HG02852 (cell line): ENCODE results near the gene TRIAP1.

Experiments
- ATAC-seq: cut with Tn5 transposase; IDR thresholded peaks from one replicate; pipeline ENCODE4 v1.9.1; 2021; ENCODE audit warnings: mild to moderate bottlenecking, moderate library complexity; ENCODE audit not compliant: unreplicated experiment

Gene TRIAP1

GRCh38 chr12:120432772-120433525 lies 13.2 kb downstream of the TRIAP1 start:
- ATAC-seq: no peak

GRCh38 chr12:120429368-120429767 lies 16.8 kb downstream of the TRIAP1 start:
- ATAC-seq: no peak

GRCh38 chr12:120428597-120429229 lies 17.5 kb downstream of the TRIAP1 start:
- no peak for ATAC-seq

DNA sequence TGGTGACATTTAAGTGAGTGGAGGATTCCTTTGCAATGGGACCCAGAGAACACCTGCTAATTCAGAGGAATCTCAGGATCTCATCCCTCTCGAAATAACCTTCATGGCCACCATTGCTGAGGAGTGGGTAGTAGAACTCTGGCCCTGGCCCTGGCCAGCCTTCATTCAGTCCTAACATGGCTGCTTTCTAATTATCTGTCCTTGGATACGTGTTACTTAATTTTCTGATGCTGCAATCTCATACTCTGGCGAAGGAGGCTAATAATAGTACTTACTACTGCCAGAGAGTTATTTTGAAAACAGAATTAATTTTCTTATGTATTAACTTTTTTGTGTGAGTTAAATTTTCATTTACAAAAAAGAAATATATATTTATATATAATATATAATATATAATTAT lies 20.4 kb downstream of the TRIAP1 start:
- ATAC-seq: no peak

DNA sequence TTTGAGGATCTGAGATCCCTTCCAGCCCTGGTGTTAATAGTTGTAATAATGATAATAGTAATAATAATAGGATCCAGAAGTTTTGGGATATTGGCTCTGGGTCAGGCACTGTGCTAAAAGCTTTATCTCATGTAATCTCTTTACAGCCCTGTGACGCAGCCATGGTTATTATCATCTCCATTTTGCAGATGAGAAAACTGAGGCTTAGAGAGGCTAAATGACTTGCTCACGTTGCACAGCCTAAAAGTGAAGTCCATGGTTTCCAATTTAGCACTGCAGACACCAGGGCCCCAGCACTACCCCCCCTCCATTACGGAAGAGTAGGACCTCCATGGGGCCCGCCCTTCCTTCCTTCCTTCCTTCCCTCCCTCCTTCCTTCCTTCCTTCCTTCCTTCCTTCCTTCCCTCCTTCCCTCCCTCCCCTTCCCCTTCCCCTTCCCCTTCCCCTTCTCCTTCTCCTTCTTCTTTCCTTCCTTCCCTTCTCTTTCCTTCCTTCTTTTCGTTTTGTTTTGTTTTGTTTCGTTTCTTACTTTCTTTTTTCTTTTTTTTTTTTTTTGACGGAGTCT lies 23.2 kb downstream of the TRIAP1 start:
- no peak for ATAC-seq

DNA sequence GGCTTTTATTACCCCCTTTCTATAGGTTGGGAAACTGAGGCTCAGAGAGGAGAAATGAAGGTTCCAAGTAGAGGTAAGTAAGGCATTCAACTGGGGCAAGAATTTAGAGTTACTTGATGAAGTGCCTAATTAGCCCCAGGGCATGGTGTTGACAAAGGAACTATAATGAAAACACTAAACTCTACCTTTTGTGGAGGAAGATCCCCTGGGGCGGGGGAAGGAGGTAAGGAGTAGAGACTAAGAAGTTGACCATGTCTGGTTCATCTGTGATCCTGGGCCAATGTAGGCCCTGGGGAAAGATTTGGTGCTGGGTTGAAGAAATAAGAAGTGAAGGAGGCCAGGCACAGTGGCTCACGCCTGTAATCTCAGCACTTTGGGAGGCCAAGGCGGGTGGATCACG lies 24.5 kb downstream of the TRIAP1 start:
- no peak for ATAC-seq

DNA sequence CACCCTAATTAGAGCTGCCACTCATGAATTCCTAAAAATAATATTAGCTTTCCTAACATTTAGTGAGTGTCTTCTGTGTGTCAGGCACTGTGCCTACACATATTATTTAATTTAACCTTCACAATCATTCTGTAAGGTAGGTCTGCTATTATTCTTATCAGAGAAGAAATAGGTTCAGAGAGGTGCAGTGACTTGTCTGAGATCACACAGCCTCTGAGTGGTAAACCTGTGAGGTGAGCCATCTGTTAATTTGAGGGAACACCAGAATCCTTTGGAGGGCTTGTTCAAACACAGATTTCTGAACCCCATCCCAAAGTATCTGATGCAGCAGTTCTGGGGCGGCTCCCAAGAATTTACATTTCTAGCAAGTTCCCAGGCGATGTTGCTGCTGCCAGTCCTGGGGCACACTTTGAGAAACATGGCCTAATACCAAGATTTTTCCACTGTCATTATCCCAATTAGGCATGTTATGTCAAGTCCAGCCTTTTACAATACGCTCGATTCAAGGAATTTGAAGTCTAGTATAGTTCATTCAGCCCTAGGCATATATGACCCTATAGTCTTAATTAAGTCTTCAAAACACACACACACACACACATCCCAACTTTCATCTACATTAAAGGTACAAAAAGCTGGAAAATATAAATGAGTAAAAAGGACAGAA lies 28.1 kb downstream of the TRIAP1 start:
- ATAC-seq: no peak

DNA sequence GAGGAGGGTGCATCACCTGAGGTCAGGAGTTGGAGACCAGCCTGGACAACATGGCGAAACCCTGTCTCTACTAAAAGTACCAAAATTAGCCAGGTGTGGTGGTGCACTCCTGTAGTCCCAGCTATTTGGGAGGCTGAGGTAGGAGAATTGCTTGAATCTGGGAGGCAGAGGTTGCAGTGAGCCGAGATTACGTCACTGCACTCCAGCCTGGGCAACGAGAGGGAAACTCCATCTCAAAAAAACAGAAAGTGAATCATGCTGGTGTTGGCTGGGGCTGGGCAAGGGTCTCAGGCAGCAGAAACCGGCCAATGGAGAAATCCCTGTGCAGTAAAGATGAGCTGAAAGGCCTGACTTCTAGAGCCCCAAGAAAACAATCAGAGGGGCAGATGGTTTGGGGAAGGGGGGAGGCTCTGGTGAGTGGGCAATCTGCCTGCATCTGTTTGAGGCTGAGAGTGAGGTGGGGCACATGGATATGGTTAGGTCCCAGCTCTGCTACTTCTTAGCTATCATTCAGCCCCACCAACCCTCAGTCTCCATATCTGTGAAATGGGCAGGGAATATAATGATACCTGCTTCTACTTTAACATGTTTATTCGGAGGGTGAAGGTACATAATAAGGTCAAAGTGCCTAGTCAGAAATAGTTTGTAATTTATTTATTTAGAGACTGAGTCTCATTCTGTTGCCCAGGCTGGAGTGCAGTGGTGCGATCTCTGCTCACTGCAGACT lies 29.5 kb downstream of the TRIAP1 start:
- ATAC-seq: no peak

DNA sequence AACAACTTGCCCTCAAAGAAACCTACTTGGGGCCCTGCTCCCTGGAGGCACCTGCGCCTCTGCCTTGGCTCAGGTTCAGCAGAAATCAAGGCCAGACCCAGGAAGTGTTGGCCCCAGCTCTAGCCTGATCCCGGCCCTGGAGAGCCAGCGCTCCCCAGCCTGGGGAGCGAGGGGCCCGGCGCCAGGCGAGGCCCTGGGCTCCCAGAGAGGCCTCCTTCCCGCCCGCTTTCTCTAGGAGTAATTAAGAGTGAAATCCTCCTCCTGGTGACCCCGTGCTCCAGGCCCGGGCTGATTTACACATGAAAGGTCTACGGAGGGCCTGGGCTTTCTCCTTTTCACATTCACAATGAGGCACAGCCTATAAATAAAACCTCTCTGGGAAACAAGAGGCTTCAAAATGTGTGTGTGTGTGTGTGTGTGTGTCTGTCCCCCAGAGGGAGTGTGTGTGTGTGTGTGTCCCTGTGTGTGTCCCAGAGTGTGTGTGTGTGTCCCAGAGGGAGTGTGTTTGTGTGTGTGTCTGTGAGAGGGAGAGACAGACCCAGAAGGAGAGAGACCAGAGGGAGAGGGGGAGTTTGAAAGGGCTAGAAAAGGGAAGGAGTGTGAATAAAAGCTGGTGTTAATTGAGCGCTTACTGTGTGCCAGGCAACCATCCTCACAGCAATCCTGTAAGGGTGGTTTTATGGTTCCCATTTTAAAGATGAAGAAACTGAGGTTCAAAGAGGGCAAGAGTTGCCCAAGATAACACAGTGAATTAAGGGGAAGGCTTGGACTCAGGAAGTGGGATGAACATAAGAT lies 32.1 kb downstream of the TRIAP1 start:
- ATAC-seq: no peak

DNA sequence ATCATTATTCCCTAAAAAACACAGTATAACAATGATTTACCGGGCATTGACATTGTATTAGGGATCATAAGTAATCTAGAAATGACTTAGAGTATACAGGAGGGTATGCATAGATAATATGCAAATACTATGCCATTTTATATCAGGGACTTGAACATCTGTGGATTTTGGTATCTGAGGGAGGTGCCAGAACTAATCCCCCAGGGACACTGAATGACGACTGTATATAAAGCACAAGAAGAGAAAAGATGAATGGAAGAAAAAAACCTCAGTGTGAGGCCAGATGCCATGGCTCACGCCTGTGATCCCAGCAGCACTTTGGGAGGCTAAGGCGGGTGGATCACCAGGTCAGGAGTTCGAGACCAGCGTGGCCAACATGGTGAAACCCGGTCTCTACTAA lies 33.8 kb downstream of the TRIAP1 start:
- ATAC-seq: no peak

DNA sequence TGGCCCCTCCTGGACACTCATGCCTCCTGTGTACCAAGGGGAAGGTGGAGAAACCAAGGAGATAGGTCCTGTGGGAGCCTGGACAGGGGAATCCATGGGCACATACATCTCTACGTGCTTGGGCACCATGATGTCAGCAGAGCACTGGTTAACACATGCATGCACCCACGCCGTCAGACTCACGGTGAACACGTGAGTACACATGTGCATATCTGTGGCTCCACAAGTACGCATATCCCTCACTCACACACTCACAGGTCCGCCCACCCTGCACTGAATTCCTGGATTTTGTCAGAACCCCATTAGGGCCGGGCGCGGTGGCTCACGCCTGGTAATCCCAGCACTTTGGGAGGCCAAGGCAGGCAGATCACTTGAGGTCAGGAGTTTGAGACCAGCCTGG lies 37.4 kb downstream of the TRIAP1 start:
- ATAC-seq: no peak

DNA sequence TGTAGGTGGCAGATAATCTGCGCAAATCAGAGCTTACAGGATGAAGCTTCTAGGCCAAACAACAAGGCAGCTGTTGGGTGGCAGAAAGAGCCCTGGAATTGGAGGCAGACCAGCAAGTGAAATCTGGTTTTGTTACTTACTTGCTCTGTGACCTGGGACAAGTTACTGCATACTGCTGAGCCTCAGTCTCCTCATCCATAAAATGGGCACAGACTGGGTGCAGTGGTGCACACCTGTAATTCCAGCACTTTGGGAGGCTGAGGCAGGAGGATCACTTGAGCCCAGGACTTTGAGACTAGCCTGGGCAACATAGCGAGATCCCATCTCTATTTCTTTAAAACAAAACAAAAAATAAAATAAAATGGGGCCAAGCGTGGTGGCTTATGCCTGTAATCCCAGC lies 39.6 kb downstream of the TRIAP1 start:
- no peak for ATAC-seq

DNA sequence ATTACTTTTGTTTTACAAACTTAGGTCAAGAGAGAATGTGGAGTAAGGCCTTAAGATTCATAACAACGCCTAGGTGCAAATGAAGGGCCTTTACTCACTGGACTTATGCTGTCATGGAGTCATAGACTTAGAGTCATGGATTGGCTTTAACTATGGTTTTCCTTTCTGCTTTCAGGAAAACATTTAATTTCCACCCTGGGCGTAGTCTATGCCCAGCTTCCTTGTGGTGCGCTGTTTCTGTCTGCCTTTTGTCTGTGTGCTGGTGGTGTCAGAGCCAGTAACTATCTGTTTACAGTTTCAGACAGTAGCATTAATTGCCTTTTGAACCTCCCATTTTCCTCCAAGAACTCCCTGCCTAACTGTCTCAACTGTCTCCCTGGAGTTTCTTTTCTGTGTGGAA lies 40.1 kb downstream of the TRIAP1 start:
- ATAC-seq: no peak

- no peak for ATAC-seq
These were observed 41.9 kb downstream of the TRIAP1 start for GRCh38 chr12:120404271-120404670.

GRCh38 chr12:120403869-120404268 lies 42.3 kb downstream of the TRIAP1 start:
- ATAC-seq: no peak

DNA sequence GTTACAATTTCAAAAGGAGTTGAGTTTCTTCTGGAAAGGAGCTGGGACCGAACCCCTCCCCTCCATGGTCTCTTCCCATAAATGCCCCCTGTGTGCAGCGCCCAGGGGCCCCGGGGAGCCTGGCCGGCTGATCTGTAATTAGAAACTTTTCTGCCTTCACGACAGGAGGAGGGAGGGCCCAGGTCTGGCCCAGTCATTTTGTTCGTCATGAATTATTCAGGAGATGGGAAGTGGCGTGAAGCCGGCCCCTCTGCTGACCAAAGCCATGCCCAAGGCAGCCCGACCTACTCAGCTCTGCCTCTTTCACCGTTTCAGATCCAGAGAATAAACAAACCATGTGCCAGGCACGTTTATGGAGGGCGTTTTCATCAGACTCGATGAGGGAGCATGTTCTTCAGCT lies 44.0 kb downstream of the TRIAP1 start:
- no peak for ATAC-seq

GRCh38 chr12:120399531-120399930 lies 46.7 kb downstream of the TRIAP1 start:
- ATAC-seq: no peak

DNA sequence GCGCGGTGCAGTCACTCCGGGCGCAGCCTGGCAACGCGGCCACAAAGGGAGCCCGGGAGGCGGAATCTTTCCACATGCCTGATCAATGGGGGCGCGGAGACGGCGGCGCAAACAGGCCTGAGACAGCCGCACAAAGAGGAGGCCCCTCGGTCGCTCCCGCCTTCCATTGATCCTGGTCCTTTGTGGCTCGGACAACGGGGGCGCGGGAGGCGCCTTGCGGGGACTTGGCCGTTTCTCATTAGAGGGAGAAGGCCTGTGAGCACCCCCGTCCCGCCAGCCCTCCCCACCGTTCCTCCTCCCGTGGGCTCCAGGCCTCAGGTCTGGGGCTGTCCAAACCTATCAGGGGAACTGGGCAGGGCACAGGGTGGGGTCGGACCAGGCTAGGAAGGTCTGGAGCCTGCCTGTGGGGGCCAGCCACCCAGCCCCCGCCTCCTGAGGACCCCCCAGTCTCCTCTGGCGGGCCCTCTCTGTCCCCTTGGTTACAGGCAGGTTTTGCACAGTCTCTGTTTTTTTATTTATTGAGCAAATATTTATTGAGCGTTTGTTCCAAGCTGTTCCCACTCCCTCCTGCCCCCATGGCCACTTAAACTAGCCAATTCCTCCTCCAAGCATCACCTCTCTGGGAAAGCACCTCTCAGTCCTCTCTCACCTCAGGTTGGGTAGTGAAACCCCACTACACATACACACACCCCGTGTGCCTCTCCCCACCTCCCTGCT lies 48.2 kb downstream of the TRIAP1 start:
- ATAC-seq: no peak

GRCh38 chr12:120394483-120395367 lies 51.5 kb downstream of the TRIAP1 start:
- ATAC-seq: no peak
